BJ (cell line): ENCODE results near the gene ACOXL. TPM values are rescaled to one million over a fixed set of nuclear protein-coding genes. Genes with fewer than 3 reads are reported as not detected.

Source experiments
- CTCF ChIA-PET: fragments of 350-600 bp; formaldehyde crosslinking; extraction: SDS; loops from one replicate; lab custom pipeline; 2021; ENCODE audit warnings: antibody characterized with exemption, inconsistent platforms; lab: Yijun Ruan, JAX
- POLR2A ChIA-PET: fragments of 300-600 bp; sonication (Branson Sonifier 250); formaldehyde crosslinking; extraction: SDS; loops from one replicate; lab custom pipeline; 2021; ENCODE audit warnings: antibody characterized with exemption; lab: Charles Lee
- DNase-seq: peaks from one replicate; pipeline ENCODE4 v3.0.0-alpha.2; 2011; ENCODE audit warnings: low read depth
- H3K27me3 ChIP-seq: 2 replicates; pipeline ENCODE4 v1.6.0; 2011; ENCODE audit warnings: low read length; ENCODE audit not compliant: control insufficient read depth, insufficient read depth
- H3K36me3 ChIP-seq: 2 replicates; pipeline ENCODE4 v1.5.1; 2011; ENCODE audit warnings: low read length; ENCODE audit not compliant: control insufficient read depth, insufficient read depth
- H3K4me3 ChIP-seq: 2 replicates; pipeline ENCODE4 v1.5.1; 2011; ENCODE audit warnings: low read depth, mild to moderate bottlenecking, control low read depth, low read length
- CTCF ChIP-seq: IDR thresholded peaks from 2 replicates; pipeline ENCODE4 v1.5.1; 2011; ENCODE audit warnings: low read depth, mild to moderate bottlenecking, control low read depth, inconsistent platforms, low read length, moderate library complexity; ENCODE audit not compliant: insufficient read depth
- polyA plus RNA-seq: library from polyadenylated mRNA; depleted of rRNA; stranded (reverse); fragments of >200 nt; gene quantifications from 2 replicates; pipeline ENCODE4 v1.2.3, GENCODE V29; 2011

The ACOXL gene
- polyA plus RNA-seq, 1 experiment: not detected

DNA sequence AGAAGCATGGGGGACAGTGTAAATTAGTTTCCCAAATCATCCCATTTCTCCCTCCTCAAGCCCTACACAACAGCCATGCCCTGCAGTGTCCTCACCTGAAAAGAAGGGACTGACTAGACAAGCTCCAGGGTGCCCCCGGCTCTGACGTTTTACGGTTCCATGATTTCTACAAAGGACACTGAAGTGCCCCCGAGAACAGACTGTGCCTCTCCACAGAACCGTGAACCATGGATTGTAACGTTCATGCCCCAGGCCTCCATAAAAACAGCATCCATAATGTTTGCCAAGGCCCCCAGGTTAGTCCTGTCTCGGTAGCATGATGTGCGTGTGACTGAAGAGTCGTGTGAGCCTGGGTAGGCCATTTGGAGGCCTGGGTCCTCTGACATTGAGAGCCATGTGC, 7.0 kb upstream of the ACOXL start:
- no peaks in the 10 kb centered on the region for H3K36me3 ChIP-seq
- DNase-seq: no peak
- POLR2A ChIA-PET: no interaction called here
- H3K27me3 ChIP-seq: peaks cover 18% of the 10 kb centered on the region
- TF ChIP-seq CTCF: no peak
- CTCF ChIA-PET: no interaction called here
- H3K4me3 ChIP-seq: no peak overlapping the region

DNA sequence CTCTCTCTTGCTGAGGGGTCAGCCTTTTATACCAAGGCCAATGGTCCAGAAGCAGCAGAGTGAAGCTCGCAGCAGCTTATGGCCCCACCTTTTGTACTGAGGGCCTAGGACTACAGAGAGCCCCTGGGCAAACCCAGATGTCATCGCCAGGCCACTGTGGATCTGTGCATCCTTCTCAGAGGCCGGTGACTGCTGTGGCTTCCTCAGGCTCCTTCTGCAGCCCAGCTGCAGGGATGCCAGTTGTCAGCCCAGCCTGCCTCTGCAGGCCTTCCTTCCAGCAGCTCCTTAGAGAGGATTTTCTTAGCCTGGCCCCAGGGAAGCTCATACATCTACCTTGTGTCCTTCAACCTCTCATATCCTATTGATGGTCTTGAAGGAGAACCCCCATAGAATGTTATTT, 6.5 kb upstream of the ACOXL start:
- ChIA-PET CTCF (no interaction called here), POLR2A (no interaction called here)
- TF ChIP-seq CTCF: no peak
- H3K27me3 ChIP-seq: peaks cover 23% of the 10 kb centered on the region
- no peak for DNase-seq
- no peak overlapping the region for H3K4me3 ChIP-seq
- no peaks in the 10 kb centered on the region for H3K36me3 ChIP-seq

GRCh38 chr2:110726285-110726684, 6.1 kb upstream of the ACOXL start:
- ChIA-PET POLR2A (no interaction called here), CTCF (no interaction called here)
- Histone ChIP-seq H3K27me3 (peaks cover 25% of the 10 kb centered on the region), H3K36me3 (no peaks in the 10 kb centered on the region), H3K4me3 (no peak overlapping the region)
- no peak for TF ChIP-seq CTCF
- no peak for DNase-seq

- POLR2A ChIA-PET: no interaction called here
- H3K27me3 ChIP-seq: peaks cover 30% of the 10 kb centered on the region
- H3K36me3 ChIP-seq: no peaks in the 10 kb centered on the region
- CTCF ChIA-PET: no interaction called here
- DNase-seq: no peak
- no peak overlapping the region for H3K4me3 ChIP-seq
- TF ChIP-seq CTCF: no peak
These were observed 4.5 kb upstream of the ACOXL start for GRCh38 chr2:110727923-110728322.

GRCh38 chr2:110729106-110729505, 3.3 kb upstream of the ACOXL start:
- H3K36me3 ChIP-seq: no peaks in the 10 kb centered on the region
- TF ChIP-seq CTCF: no peak
- ChIA-PET CTCF (no interaction called here), POLR2A (no interaction called here)
- DNase-seq: no peak
- H3K4me3 ChIP-seq: no peak overlapping the region
- H3K27me3 ChIP-seq: peaks cover 34% of the 10 kb centered on the region
